ENCODE data around the gene TM6SF1. TPM values are rescaled to one million over a fixed set of nuclear protein-coding genes. Genes with fewer than 3 reads are reported as not detected.
A peak's percentile ranks its signal among the peaks of the same experiment; 100 is the strongest.

TM6SF1 gene
- total and polyA plus RNA-seq, 9 of the 15 experiments (the other 6 are each of a cell fraction or from before 2014, with no cell fraction given), result 1.0 to 5.6 (median 3.5) TPM

GRCh38 chr15:83108266-83109219, 1.1 kb downstream of the TM6SF1 start (continued):
- TF ChIP-seq POLR2H (tag; IDR thresholded peaks at IDR 0.05; ENCODE audit: low read depth) (peak; percentile 62; the same call in 1 of the 2 replicates), NBN (IDR thresholded peaks at IDR 0.05; ENCODE audit: low read depth) (0 out of 2 replicates have a peak, but pooled peaks have one; percentile 19), JUND (IDR thresholded peaks at IDR 0.05; ENCODE audit: borderline replicate concordance, low read depth, low read length) (peak; percentile 71), JUND (tag; IDR thresholded peaks at IDR 0.05; ENCODE audit: borderline replicate concordance, low read depth, low read length) (no peak), ZNF41 (CRISPR knock-in tag; conservative IDR thresholded peaks at IDR 0.05) (no peak), CEBPG (CRISPR knock-in tag; IDR thresholded peaks at IDR 0.05) (peak; percentile 98), CEBPG (tag; conservative IDR thresholded peaks at IDR 0.05 in 1 of 2, IDR thresholded peaks at IDR 0.05 in 1 of 2) (peak; percentile 85 to 86), GABPB1 (CRISPR knock-in tag; IDR thresholded peaks at IDR 0.05) (peak; percentile 36; the same call in 1 of the 2 replicates), MECOM (CRISPR knock-in tag; IDR thresholded peaks at IDR 0.05) (peak; percentile 6; the same call in 1 of the 2 replicates), ZBTB17 (CRISPR knock-in tag; IDR thresholded peaks at IDR 0.05) (0 out of 2 replicates have a peak, but pooled peaks have one; percentile 8), SRF (CRISPR knock-in tag; IDR thresholded peaks at IDR 0.05) (peak in 1 of 2 experiments; percentile 20; a peak in 1 of 4 replicates), BRD9 (IDR thresholded peaks at IDR 0.05; ENCODE audit: low read depth, partially characterized antibody) (no peak), POLR2G (IDR thresholded peaks at IDR 0.05; ENCODE audit: low read depth, low read length) (peak; percentile 75), CTBP1 (IDR thresholded peaks at IDR 0.05; ENCODE audit: borderline replicate concordance) (peak; percentile 79; the same call in 1 of the 2 replicates), EP400 (IDR thresholded peaks at IDR 0.05) (peak; percentile 68), FOXK2 (conservative IDR thresholded peaks at IDR 0.05 in 1 of 2, IDR thresholded peaks at IDR 0.05 in 1 of 2; ENCODE audit: low read depth in 2 of 2) (0 out of 4 replicates have a peak, but pooled peaks have one; percentile 15 to 19), RUNX1 (IDR thresholded peaks at IDR 0.05; ENCODE audit: low read depth) (no peak), ETV6 (IDR thresholded peaks at IDR 0.05; ENCODE audit: borderline replicate concordance in 1 of 2, low read depth in 2 of 2, low read length in 1 of 2) (peak in 1 of 2 experiments; percentile 46; a peak in 1 of 4 replicates), ETV6 (CRISPR knock-in tag; IDR thresholded peaks at IDR 0.05; ENCODE audit: borderline replicate concordance) (no peak), ZNF277 (CRISPR knock-in tag; IDR thresholded peaks at IDR 0.05; ENCODE audit: borderline replicate concordance) (no peak), ARID4B (CRISPR knock-in tag; IDR thresholded peaks at IDR 0.05) (peak; percentile 72), PHF8 (IDR thresholded peaks at IDR 0.05; ENCODE audit: borderline replicate concordance, low read length) (peak; percentile 26; the same call in 1 of the 2 replicates)

Measured in K562 (cell line).